ACC112 (cell line): ENCODE data around the gene RRN3.
"Not testable (repeated sequence)": the region's sequence is repeated elsewhere in the genome, so short reads cannot be mapped to it uniquely, and the experiment has no call there.

ENCODE experiments used
- H2AFZ ChIP-seq: fragments of 200-600 bp; sonication (generic); one replicate; pipeline ENCODE4 v1.6.0; 2017; ENCODE audit warnings: antibody characterized with exemption, low read length; ENCODE audit not compliant: unreplicated experiment
- H3K27ac ChIP-seq: fragments of 200-600 bp; sonication (generic); 2 replicates; pipeline ENCODE4 v1.5.1; 2014; ENCODE audit warnings: low read depth, mild to moderate bottlenecking, antibody characterized with exemption, low read length, moderate library complexity
- H3K27me3 ChIP-seq: fragments of 200-600 bp; sonication (generic); 2 replicates; pipeline ENCODE4 v1.6.1; 2014; ENCODE audit warnings: mild to moderate bottlenecking, antibody characterized with exemption, low read length, moderate library complexity, mixed read lengths; ENCODE audit not compliant: insufficient read depth
- H3K36me3 ChIP-seq: fragments of 200-600 bp; sonication (generic); 2 replicates; pipeline ENCODE4 v1.6.1; 2016; ENCODE audit warnings: mild to moderate bottlenecking, antibody characterized with exemption, low read length, moderate library complexity, mixed read lengths; ENCODE audit not compliant: insufficient read depth
- H3K4me1 ChIP-seq: fragments of 200-600 bp; sonication (generic); one replicate; pipeline ENCODE4 v1.6.1; 2016; ENCODE audit warnings: low read length, mixed read lengths; ENCODE audit not compliant: insufficient read depth, unreplicated experiment, control insufficient read depth
- H3K4me3 ChIP-seq: fragments of 200-600 bp; sonication (generic); 2 replicates; pipeline ENCODE4 v1.5.1; 2014; ENCODE audit warnings: mild to moderate bottlenecking, low read depth, low read length
- H3K79me2 ChIP-seq: fragments of 200-600 bp; sonication (generic); one replicate; pipeline ENCODE4 v1.6.0; 2016; ENCODE audit warnings: low read length; ENCODE audit not compliant: control insufficient read depth, unreplicated experiment, insufficient read depth

Gene RRN3

GRCh38 chr16:15057681-15058417, 36.2 kb downstream of the RRN3 start:
- Histone ChIP-seq H3K4me1 (peaks cover 13% of the 10 kb centered on the region), H3K79me2 (peaks cover 25% of the 10 kb centered on the region), H3K27me3 (no peaks in the 10 kb centered on the region), H3K36me3 (peaks cover 30% of the 10 kb centered on the region), H3K4me3 (no peak overlapping the region), H3K27ac (no peak overlapping the region), H2AFZ (no peak overlapping the region)

- Histone ChIP-seq H3K4me3 (peak overlapping the region; percentile 97), H3K36me3 (peaks cover 11% of the 10 kb centered on the region), H3K4me1 (no peaks in the 10 kb centered on the region), H2AFZ (peak overlapping the region; percentile 88), H3K79me2 (peaks cover 42% of the 10 kb centered on the region), H3K27ac (no peak overlapping the region), H3K27me3 (no peaks in the 10 kb centered on the region)
Observed at GRCh38 chr16:15055141-15056053, 38.7 kb downstream of the RRN3 start.

- no peaks in the 10 kb centered on the region for H3K27me3 ChIP-seq
- H3K36me3 ChIP-seq = peaks cover 8% of the 10 kb centered on the region; the same call in 1 of the 2 replicates
- no peak overlapping the region for H3K27ac ChIP-seq
- no peaks in the 10 kb centered on the region for H3K4me1 ChIP-seq
- peaks cover 42% of the 10 kb centered on the region for H3K79me2 ChIP-seq
- H2AFZ ChIP-seq = peak overlapping the region; percentile 88
- peak overlapping the region; percentile 97 for H3K4me3 ChIP-seq
Observed at GRCh38 chr16:15054357-15055140, 39.5 kb downstream of the RRN3 start.

DNA sequence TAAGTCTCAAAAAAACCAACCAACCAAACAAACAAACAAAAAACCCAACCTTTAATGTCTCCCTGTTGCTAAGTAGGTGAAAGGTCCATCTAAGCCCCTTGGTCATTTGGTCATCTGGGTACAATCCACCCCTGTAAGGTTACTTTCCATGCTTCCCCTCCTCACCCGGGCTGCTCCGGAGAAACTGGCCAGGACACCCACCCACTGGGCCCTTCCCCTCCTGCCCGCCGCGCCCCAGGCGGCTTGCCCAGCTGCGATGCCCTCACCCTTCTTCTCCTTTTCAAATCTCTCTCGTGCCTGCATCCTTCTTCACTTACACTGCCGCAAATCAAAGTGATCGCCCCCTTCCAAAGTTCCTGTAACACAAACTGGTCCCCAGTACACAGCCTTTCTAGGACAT, 40.2 kb downstream of the RRN3 start:
- H3K4me3 ChIP-seq = no peak overlapping the region
- H3K79me2 ChIP-seq = peaks cover 45% of the 10 kb centered on the region
- no peak overlapping the region for H3K27ac ChIP-seq
- no peaks in the 10 kb centered on the region for H3K4me1 ChIP-seq
- H3K36me3 ChIP-seq = 0 out of 2 replicates have a peak, but pooled peaks cover 2% of the 10 kb centered on the region
- H2AFZ ChIP-seq = no peak overlapping the region
- no peaks in the 10 kb centered on the region for H3K27me3 ChIP-seq

DNA sequence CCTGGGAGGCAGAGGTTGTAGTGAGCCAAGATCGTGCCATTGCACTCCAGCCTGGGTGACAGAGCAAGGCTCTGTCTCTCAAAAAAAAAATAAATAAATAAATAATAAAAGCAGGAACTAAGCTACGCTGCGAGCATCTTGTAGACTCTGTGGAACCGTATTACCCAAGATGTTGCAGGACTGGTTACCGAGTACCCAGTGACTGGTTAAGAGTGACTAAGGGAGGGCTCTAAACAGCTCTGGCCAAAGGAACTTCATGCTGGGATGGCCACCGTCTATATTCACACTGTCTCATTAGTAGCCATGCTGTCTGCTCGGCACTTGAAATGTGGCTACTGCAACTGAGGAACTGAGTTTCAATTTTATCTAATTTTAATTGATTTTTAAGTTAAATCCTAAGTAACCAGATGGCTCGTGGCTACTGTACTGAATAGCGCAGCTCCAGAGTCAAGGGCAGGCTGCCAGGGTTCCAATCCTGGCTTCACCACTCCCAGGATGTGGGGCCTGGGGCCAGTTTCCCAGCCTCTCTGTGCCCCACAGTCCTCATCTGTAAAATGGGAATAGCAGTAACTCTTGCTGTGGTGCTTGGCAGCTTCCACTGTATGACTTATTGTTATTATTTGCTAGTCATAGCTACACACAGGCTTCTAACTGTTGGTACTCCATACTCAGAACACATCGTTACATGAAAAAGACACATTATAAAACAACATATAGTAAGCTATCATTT, 41.2 kb downstream of the RRN3 start:
- Histone ChIP-seq H3K79me2 (peaks cover 45% of the 10 kb centered on the region), H2AFZ (no peak overlapping the region), H3K4me3 (no peak overlapping the region), H3K27ac (no peak overlapping the region), H3K27me3 (no peaks in the 10 kb centered on the region), H3K36me3 (no peaks in the 10 kb centered on the region), H3K4me1 (no peaks in the 10 kb centered on the region)

DNA sequence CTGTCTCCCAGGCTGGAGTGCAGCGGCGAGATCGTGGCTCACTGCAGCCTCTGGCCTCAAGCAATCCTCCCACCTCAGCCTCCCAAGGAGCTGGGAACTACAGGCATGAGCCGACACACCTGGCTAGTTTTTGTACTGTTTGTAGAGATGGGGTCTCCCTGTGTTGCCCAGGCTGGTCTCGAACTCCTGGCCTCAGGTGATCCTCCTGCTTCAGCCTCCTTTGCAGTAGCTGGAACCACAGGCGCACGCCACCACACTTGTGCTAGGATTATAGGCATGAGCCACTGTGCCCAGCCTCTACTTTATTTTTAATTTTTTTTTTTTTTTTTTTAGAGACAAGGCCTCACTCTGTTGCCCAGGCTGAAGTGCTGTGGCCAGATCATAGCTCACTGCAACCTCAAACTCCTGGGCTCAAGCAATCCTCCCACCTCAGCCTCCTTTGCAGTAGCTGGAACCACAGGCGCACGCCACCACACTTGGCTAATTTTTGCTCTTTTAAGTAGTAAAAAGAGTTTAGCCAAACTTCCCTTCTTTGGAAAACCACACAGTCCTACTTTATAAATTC, 42.6 kb downstream of the RRN3 start:
- Histone ChIP-seq H3K36me3 (0 out of 2 replicates have a peak, but pooled peaks cover 3% of the 10 kb centered on the region), H3K4me3 (no peak overlapping the region), H3K4me1 (no peaks in the 10 kb centered on the region), H2AFZ (no peak overlapping the region), H3K79me2 (peaks cover 47% of the 10 kb centered on the region), H3K27ac (no peak overlapping the region), H3K27me3 (no peaks in the 10 kb centered on the region)

GRCh38 chr16:15050440-15050839, 43.6 kb downstream of the RRN3 start:
- H3K27ac ChIP-seq = not testable (repeated sequence)

GRCh38 chr16:15049581-15050180, 44.4 kb downstream of the RRN3 start:
- H3K4me3 ChIP-seq = no peak overlapping the region
- no peaks in the 10 kb centered on the region for H3K4me1 ChIP-seq
- H3K27me3 ChIP-seq = no peaks in the 10 kb centered on the region
- H3K27ac ChIP-seq = no peak overlapping the region
- peaks cover 36% of the 10 kb centered on the region for H3K79me2 ChIP-seq
- peaks cover 5% of the 10 kb centered on the region; the same call in 1 of the 2 replicates for H3K36me3 ChIP-seq
- H2AFZ ChIP-seq = no peak overlapping the region

More at GRCh38 chr16:15050440-15050839, 43.6 kb downstream of the RRN3 start:
- H3K79me2 ChIP-seq = peaks cover 44% of the 10 kb centered on the region
- not testable (repeated sequence) for H3K4me1 ChIP-seq, H3K4me3 ChIP-seq, H3K36me3 ChIP-seq, H2AFZ ChIP-seq, H3K27me3 ChIP-seq

DNA sequence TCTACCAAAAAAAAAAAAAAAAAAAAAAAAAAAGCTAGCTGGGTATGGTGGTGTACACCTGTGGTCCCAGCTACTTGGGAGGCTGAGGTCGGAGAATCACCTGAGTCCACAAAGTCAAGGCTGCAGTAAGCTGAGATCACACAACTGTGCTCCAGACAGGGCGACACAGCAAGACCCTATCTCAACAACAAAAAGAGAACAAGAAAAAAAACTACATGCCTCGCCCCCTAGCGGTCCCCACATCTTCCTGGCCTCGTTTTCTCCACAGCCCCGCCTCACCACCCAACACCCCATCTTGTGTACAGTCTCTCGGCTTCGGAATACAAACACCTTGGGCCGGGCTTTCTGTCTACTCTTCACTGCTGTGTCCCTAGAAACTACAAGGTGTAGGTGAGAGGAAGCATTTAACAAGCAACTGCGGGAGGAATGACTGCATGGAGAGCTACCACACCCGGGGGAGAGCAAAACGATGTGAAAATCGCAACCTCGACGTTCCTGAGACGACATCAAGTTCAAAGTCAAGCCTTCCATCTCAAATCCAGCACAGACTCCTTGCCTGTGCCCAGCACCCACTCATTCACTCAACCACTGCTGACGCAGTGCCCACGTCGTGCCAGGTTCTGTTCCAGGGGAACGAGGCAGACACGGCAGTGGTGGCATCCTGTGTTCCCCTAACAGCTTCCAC, 47.2 kb downstream of the RRN3 start:
- no peaks in the 10 kb centered on the region for H3K27me3 ChIP-seq
- H3K4me1 ChIP-seq = no peaks in the 10 kb centered on the region
- H2AFZ ChIP-seq = no peak overlapping the region
- H3K27ac ChIP-seq = no peak overlapping the region
- peaks cover 5% of the 10 kb centered on the region; the same call in 1 of the 2 replicates for H3K36me3 ChIP-seq
- H3K4me3 ChIP-seq = no peak overlapping the region
- peaks cover 22% of the 10 kb centered on the region for H3K79me2 ChIP-seq
